COLO829 (cell line): ENCODE data around the gene TBXA2R.

ENCODE experiments used
- DNase-seq: peaks from one replicate; pipeline ENCODE4 v3.0.0; 2012; ENCODE audit warnings: low spot score

Gene TBXA2R

DNA sequence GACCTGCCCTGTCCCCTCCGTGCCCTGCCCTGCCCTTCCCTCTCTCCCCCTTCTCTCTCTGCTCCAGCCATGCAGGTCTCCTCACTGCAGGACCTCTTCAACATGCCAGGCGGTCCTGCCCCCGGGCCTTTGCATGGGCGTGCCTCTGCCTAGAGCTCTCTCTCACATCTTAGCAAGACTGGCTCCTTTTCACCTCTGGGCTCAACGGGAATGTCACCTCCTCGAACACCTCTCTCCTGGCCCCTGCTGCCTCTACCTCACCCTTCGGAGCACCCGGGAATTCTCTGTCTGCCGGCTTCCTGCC, 54.9 kb downstream of the TBXA2R start:
- DNase-seq = no peak

DNA sequence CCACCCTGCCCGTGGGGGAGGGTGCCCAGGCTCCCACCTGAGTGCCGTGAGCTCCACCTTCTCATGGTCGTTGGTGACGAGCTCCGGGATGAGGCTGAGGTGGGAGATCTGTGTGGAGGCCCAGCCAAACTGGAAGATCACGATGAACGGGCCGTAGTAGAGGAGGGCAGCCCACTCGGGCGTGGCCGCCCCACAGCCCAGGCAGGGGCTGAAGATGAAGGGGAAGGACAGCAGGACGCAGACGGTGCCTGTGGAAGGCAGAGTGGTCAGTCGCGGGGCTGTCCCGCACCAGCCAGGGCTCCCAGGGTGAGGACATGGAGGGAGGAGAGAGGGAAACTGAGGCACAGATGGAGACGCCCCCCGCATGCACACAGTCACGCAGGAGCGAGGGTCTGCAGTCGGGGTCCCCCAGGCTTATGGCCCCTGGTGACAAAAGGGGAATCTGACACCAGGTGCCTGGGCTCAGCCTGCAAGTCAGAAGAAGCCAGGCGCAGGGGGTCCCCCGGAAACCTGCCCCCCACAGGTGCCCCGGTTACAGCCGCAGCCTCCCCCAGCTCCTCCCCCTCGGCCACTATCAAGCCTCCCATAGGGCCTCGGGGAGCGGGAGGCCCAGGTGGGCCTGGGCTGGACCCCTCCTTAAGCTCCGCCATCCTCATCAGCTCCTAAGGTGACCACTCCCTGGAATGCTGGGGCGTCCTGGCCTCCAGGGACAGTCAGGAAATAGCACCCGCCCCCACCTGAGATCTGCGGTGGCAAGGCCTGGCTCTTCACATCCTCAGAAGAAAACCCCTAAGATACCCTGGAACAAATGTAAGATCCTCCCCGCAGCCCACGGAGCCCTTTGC, 55.5 kb downstream of the TBXA2R start:
- DNase-seq = no peak

DNA sequence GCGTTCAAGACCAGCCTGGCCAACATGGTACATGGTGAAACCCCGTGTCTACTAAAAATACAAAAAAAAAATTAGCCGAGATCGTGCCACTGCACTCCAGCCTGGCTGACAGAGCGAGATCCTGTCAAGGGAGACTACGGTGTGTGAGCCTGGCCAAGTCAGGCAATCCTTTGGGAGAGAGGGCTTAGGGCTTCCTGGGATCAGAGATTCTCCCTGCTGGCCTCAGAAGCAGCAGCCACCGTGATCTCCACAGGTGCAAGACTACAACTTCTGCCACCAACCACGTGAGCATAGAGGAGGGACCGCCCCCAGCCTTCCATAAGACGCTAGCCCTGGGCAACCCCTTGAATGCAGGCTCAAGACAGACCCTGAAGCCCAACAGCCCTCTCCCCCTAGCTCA, 56.9 kb downstream of the TBXA2R start:
- DNase-seq = no peak

DNA sequence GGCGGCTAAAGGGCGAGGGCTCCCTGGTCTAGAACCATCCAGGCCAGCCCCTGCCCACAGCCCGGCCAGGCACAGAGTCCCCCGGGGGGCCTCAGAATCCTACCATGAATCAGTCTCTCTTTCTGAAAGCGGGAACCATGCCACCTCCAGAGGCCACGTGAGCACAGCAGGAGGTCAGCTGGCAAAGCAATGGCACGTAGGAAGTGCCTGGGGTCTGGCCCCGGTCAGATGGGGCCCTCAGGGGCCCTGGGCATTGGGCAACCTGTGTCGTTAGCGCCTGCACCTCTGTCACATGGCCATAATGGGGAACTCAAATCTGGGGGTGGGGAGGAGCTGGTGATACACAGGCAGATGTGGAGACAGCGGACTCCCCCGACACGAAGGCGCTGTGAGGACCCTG, 58.1 kb downstream of the TBXA2R start:
- DNase-seq = no peak

DNA sequence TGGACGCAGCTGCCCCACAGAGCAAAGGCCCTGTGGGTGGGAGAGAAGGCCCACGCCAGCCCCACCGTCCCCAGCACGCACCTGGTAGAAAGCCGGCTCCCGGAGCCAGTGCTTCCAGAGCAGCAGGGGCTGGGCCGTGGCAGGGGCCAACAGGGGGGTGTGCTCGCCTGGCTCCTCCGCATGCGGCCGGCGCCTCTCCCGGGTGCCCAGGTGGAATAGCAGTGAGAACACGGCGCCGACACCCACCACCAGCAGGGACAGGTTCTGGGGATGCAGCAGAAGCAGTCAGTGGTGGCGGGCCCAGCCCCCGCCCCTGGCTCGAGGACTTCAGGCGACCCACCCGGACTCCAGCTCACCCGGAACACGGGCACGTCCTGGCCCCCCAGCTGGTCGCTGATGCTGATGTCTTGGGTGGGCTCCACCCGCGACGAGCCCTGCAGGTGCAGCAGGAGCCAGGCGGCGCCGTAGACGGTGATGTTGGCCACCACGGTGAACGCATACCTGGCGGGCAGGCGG, 58.9 kb downstream of the TBXA2R start:
- no peak for DNase-seq

DNA sequence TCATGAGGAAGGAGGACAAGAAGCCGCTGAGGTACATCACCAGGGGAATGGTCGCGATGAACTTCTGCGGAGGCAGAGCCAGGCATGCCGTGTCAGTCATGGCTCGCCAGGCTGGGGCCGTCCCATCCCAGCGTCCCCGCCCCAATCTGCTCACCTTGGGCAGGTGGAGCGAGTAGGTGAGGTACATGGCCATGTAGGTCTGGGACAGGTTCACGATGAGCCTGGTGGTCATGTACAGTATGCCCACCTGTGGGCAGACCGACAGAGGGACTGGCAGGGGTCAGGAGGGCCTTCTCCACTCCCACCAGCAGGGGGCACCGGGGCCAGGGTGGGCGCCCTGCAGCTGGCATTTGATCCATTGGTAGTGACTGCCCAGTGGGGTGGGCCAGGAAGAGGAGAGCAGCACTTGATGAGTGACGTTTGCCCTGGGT, 59.4 kb downstream of the TBXA2R start:
- no peak for DNase-seq

DNA sequence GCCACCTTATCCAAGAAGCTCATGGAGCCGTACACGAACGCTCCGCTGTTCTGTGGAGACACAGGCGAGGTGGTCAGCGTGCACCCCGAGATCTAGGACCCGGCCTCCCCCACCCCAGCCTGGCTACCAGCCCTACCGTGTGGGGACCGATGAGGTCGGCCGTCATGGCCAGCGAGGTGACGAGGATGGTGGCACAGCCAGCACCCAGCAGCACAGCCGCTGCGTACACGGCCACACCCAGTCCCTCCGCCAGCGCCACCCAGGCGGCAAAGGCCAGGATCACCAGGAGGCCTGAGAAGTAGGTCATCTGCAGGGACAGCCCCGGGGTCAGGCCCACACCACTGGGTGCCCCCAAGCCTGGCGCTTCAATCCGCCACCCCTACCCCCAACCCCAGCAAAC, 60.6 kb downstream of the TBXA2R start:
- DNase-seq = no peak

DNA sequence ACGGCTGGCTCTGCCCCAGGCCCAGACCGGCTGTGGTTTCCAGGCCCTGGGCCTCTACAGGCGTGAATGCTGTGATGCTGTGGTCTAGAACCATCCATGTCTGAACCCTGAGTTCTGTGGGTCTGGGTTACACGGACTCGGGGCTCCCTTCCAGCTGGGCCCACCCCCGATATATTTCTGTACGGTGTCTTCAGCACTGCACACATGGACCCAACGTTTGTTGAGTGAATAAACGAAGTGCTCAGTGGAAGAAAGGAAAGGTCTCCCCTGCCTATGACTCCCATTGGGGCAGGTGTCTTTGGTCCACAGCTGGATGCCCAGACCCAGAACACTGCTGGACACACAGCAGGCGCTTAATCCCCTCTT, 61.0 kb downstream of the TBXA2R start:
- no peak for DNase-seq

DNA sequence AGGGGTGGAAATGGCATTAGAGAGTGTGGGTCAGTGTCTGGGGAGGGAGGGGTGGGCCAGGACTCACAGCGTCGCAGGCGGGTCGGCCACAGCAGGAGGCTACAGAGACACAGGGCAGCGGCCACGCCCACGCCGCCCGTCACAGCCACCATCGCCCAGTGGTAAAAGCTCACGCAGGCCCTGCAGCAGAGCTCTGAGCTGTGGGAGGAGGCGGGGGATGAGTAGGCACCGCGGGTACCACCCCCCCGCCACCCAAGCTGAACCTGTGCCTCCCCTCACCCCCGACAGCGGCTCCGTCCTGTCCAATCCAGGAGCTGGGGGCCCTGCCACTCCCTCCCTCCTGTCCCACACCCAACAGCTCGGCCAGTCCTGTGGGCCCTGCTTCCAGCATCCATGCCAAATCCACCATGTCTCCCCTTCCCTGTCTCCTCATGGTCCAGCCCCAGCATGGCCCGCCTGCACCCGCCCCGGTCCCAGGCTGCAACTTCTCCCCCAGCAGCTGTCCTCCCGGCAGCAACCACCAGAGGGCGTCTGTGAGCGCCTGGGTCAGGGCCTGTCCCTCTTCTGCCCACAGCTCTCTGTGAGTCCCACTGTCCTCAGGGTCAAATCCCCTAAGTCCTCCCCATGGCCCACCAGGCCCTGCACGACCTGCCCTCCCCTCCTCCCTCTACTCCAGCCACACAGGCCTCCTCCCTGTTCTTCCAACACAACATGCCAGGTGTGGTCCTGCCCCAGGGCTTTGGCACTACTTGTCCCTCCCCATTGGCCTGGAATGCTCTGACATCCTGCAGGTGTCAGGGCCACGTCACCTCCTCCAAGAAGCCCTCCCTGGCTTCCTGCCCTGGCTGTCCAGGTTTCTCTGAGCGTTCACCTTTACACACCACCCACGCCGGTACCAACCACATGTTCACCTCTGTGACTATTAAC, 61.7 kb downstream of the TBXA2R start:
- peak; percentile 50 for DNase-seq
